ENCODE results near the gene EN2. TPM values are rescaled to one million over a fixed set of nuclear protein-coding genes. Genes with fewer than 3 reads are reported as not detected.

The EN2 gene
- total RNA-seq, result not detected

- POLR2A ChIA-PET, result no interaction called here
- Mint-ChIP-seq H3K36me3 (peaks cover 2% of the 10 kb centered on the region), H3K9me3 (no peaks in the 10 kb centered on the region), H3K27me3 (peaks cover 79% of the 10 kb centered on the region), H3K27ac (peak within 1 kb of the TSS; percentile 63), H3K4me3 (peak within 1 kb of the TSS; percentile 51), H3K4me1 (peaks cover 13% of the 10 kb centered on the region)
- ATAC-seq (ENCODE audit: low read depth), result no peak
- no peak for DNase-seq
Measured at GRCh38 chr7:155458111-155458877, at the start of gene EN2. TSS of gene EN2 (plus strand) at chr7:155458129. CDS start at chr7:155458378, 249 bp downstream.

DNA sequence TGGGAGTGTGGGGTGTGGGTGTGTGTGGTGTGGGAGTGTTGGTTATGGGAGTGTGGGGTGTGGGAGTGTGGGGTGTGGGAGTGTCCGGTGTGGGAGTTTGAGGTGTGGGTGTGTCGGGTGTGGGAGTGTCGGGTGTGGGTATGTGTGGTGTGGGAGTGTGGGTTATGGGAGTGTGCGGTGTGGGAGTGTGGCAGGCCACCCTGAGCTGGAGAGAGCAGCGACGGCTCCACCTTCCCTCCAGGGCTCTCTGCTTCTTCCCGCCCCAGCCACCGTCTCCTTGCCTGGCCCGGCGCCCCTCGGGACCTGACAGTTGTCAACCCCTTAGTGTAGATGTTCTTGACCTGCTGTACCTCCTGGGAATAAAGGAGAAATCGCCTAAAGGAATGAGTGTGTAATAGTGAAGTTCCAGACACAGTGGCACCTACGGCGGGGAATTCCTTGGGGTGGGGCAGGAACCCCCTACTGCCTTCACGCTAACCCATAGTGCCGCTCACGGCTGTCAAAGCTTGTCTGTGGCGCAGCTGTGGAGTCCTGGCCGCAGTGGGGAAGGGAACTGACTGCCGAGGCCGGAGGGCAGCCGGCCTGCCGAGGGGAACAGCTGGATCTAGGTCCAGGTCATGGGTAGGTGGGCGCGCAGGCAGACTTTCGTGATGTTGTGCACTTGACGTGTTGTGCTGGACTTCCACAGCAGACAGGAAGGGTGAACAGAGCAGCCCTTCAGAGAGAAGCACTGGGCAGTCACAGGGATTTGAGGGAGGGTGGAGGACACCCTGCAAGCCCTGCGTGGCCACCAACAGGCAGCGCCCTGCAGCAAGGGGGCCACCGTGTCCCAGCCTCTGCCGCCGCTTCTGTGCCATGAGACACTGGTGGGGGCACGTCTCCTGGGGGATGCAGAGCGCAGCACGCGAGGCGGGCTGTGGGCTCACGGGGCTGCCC, 49.0 kb upstream of the EN2 start:
- POLR2A ChIA-PET, result no interaction called here
- Mint-ChIP-seq H3K27ac (no peak overlapping the region), H3K27me3 (peaks cover 21% of the 10 kb centered on the region), H3K4me1 (peaks cover 10% of the 10 kb centered on the region), H3K36me3 (no peaks in the 10 kb centered on the region), H3K9me3 (no peaks in the 10 kb centered on the region), H3K4me3 (no peak overlapping the region)
- DNase-seq, result no peak
- no peak for ATAC-seq (ENCODE audit: low read depth)

DNA sequence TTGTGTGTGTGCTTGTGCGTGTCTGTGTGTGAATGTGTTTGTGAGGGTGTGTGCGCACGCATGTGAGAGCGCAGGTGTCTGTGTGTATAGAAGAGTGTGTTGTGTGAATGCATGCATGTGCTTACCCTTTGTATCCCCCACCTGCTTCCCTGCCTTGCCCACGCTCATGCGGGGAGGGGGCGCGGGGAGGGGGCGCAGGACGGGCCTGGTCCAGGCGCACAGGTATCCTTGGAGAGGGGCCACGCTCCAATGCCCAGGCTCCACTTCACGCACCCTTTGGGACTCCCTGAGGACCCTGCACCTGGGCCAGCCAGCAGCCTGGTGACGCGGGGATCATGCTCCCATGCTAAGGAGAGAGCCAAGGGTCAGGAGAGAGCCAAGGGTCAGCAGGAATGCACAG, 47.9 kb upstream of the EN2 start:
- no peaks in the 10 kb centered on the region for H3K9me3 Mint-ChIP-seq
- ATAC-seq (ENCODE audit: low read depth), result no peak
- H3K4me3 Mint-ChIP-seq, result no peak overlapping the region
- peaks cover 19% of the 10 kb centered on the region for H3K27me3 Mint-ChIP-seq
- POLR2A ChIA-PET, result no interaction called here
- H3K4me1 Mint-ChIP-seq, result peaks cover 10% of the 10 kb centered on the region
- no peak overlapping the region for H3K27ac Mint-ChIP-seq
- no peak for DNase-seq
- H3K36me3 Mint-ChIP-seq, result no peaks in the 10 kb centered on the region

DNA sequence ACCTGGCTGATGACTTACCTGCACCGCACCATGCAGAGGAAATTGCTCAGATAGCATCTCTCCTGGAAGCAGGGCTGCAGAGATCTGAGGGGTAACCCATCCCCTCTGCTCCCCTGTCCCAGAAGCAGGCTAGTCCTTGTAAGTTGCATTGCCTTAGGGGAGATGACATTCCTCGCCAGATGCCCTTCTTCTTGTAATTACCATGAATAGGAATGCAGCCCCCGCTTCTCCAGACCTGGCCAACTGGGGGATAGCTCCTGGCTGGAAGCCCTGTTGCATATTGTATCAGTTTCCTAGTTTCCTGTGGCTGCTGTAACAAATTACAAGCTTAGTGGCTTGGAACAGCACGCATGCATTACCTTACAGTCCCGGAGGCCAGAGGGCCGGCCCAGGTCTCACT, 47.5 kb upstream of the EN2 start:
- Mint-ChIP-seq H3K4me1 (peaks cover 10% of the 10 kb centered on the region), H3K9me3 (no peaks in the 10 kb centered on the region), H3K36me3 (no peaks in the 10 kb centered on the region), H3K27me3 (peaks cover 19% of the 10 kb centered on the region), H3K27ac (no peak overlapping the region), H3K4me3 (no peak overlapping the region)
- POLR2A ChIA-PET, result no interaction called here
- DNase-seq (no peak), ATAC-seq (ENCODE audit: low read depth) (no peak)

DNA sequence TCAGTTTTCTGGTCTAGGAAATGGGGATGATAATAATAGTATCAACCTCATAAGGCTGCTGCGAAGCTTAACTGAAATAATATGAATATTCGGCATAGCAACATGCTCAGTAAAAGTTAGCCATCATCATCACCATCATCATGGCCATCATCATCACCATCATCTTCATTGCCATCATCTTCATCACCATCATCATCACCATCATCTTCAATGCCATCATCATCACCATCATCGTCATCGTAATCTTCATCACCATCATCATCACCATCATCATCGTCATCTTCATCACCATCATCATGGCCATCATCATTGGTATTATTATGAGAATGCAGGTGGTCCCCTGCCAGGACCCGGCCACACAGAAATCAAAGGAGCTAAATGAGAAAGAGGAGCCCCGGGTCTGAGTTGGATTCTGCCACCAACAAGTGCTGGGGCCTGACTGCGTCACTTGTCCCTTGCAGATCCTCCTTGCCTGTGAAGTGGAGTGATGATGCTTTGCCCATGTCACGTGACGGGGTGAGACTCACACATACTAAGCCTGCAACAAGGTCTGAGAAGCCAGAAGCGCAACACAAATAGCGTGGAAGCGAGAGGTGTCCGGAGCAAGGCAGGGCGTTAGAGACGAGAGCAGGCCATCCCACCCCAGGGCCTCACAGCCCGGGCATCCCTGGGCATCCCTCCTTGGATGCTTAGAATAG, 46.1 kb upstream of the EN2 start:
- no peak overlapping the region for H3K27ac Mint-ChIP-seq
- DNase-seq (no peak), ATAC-seq (ENCODE audit: low read depth) (no peak)
- H3K4me3 Mint-ChIP-seq, result no peak overlapping the region
- H3K9me3 Mint-ChIP-seq, result no peaks in the 10 kb centered on the region
- POLR2A ChIA-PET, result no interaction called here
- peaks cover 8% of the 10 kb centered on the region for H3K27me3 Mint-ChIP-seq
- H3K4me1 Mint-ChIP-seq, result peaks cover 2% of the 10 kb centered on the region
- no peaks in the 10 kb centered on the region for H3K36me3 Mint-ChIP-seq

DNA sequence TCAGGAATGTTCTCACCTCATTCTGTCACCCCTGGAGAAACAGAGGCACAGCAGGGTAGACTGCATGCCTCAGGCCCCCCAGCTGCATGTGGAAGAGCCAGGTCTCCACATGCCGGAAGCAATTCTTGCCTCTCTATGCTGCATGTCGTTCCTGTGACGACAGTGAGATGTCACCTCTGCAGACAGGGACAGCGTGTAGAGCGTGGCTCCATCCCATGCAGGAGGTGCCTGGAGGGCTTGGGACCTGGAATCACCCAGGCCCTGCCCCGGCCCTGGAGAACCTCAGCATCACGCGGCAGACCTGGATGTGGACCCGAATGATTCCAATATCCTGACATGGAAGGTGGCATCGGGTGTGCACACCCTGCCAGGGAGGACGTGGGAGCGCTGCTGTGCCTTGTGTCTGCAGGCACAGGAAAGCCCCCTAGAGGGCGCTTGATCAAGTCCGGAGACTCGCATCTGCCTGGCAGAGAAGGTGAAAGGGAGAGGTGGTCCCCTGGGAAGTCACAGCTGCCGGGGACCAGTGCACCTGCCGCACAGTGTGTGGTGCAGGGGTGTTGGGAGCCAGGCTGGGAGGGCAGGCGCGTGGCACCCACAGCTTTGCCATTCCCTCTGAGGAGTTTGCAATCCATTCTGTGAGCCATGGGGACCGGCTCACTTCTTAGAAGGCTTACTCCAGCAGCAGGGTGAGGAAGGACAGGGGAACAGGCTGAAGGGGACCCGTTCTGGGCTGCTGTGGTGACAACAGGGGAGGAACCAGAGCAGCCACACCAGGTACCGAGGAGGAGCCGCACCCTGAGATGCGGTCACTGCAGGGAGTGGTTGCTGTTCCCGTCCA, 45.3 kb upstream of the EN2 start:
- Mint-ChIP-seq H3K36me3 (no peaks in the 10 kb centered on the region), H3K27ac (no peak overlapping the region), H3K4me3 (no peak overlapping the region), H3K27me3 (peaks cover 8% of the 10 kb centered on the region), H3K9me3 (no peaks in the 10 kb centered on the region), H3K4me1 (peaks cover 2% of the 10 kb centered on the region)
- POLR2A ChIA-PET, result no interaction called here
- ATAC-seq (ENCODE audit: low read depth), result peak; percentile 65
- DNase-seq, result peak; percentile 62

- no peak for ATAC-seq (ENCODE audit: low read depth)
- Mint-ChIP-seq H3K9me3 (no peaks in the 10 kb centered on the region), H3K4me3 (no peak overlapping the region), H3K27me3 (peaks cover 4% of the 10 kb centered on the region), H3K27ac (no peak overlapping the region), H3K4me1 (peaks cover under 1% of the 10 kb centered on the region), H3K36me3 (no peaks in the 10 kb centered on the region)
- DNase-seq, result no peak
- POLR2A ChIA-PET, result no interaction called here
Measured at GRCh38 chr7:155414547-155415492, 43.1 kb upstream of the EN2 start.

DNA sequence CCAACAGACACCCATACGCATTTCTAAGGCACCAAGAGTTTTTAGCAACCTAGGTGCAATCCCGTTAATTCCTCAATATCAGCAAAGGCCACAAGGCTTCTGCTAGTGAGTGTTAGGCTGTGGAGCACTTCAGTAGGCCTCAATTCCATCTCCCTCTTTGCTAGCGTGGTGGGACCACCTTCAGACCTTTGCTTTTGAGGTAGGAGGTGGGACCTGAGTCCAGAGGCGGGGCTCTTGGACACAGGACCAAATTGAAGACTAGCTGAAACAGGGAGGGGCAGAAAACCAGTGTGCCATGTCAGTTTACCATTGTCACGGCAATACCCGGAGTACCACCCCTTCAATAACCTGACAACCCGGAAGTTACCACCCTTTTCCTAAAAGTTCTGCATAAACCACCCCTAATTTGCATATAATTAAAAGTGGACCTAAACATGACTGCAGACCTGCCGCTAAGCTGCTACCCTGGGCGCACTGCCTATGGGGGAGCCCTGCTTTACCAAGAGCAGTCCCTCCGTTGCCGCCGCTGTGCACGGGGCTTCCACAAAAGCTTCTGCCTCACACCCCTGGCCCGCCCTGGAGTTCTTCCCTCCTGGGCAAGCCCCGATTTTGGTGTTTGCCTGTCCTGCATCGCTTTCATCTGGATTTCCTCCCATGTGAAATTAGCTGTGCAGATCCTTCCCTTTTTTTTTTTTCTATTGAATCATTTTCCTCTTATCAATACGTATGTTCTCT, 41.1 kb upstream of the EN2 start:
- H3K4me1 Mint-ChIP-seq, result no peaks in the 10 kb centered on the region
- H3K27me3 Mint-ChIP-seq, result peaks cover 6% of the 10 kb centered on the region
- no peak for ATAC-seq (ENCODE audit: low read depth)
- no peak overlapping the region for H3K27ac Mint-ChIP-seq
- POLR2A ChIA-PET, result no interaction called here
- no peaks in the 10 kb centered on the region for H3K9me3 Mint-ChIP-seq
- H3K4me3 Mint-ChIP-seq, result no peak overlapping the region
- no peak for DNase-seq
- H3K36me3 Mint-ChIP-seq, result no peaks in the 10 kb centered on the region

- Mint-ChIP-seq H3K4me3 (no peak overlapping the region), H3K27me3 (peaks cover 6% of the 10 kb centered on the region), H3K27ac (no peak overlapping the region), H3K36me3 (no peaks in the 10 kb centered on the region), H3K9me3 (no peaks in the 10 kb centered on the region), H3K4me1 (no peaks in the 10 kb centered on the region)
- ATAC-seq (ENCODE audit: low read depth) (no peak), DNase-seq (no peak)
- POLR2A ChIA-PET, result no interaction called here
Measured at GRCh38 chr7:155418304-155418703, 39.6 kb upstream of the EN2 start.

DNA sequence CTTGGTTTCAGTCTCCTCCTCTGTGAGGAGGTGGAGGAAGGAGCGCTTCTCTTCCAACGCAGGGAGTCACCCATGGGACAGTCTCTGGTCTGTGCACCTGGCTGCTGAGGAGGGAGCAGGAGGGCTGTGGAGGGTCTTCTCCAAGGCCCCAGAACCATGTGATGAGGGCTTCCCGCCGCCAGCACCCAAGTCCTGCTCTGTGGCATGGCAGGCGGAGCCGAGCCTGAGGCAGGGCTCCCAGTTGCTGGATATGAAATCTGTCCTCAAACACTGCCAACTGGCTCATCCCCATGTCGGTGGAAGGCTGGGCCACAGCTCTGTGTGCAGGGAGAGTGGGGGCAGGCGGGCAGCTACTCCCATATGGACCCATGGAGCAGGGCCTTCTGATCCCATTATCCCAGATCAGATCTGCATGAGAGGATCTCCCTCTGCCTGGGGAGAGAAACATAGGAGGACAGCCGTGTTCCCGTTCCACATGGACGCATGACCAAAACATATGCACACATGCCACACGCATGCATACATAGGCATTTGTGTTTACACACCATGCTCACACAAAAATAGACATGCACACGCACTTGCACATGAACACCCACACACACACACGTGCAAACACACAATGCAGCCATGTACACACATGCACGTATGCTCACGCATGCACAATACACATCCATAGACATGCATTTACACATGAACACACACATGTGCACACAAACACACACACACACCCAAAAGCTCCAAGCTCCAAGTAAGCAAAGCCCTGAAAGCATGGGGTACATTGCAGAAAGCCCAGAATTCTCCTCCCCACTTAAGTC, 38.8 kb upstream of the EN2 start:
- ATAC-seq (ENCODE audit: low read depth), result no peak
- no peaks in the 10 kb centered on the region for H3K36me3 Mint-ChIP-seq
- no peaks in the 10 kb centered on the region for H3K4me1 Mint-ChIP-seq
- H3K27me3 Mint-ChIP-seq, result peaks cover 6% of the 10 kb centered on the region
- H3K4me3 Mint-ChIP-seq, result no peak overlapping the region
- H3K27ac Mint-ChIP-seq, result no peak overlapping the region
- no peak for DNase-seq
- H3K9me3 Mint-ChIP-seq, result no peaks in the 10 kb centered on the region
- POLR2A ChIA-PET, result no interaction called here

DNA sequence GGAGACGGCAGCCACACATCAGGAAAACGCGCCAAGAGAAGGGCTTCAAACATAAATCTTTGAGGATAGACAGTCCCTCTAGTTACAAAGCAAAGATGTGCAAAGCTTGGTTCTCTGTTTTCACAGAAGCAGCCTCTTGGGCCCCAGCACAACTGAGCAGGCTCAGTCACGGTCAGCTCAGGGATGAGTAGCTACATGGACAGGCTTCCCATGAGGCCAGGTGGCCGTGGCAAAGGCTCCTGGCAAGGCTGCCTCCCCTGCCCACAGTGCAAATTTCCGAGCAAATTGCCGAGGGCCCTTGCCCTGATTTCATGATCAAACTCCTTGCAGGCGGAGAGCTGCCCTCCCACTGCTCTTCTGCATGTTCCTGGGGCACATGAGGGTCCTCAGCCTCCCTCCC, 37.8 kb upstream of the EN2 start:
- no peak overlapping the region for H3K4me3 Mint-ChIP-seq
- ATAC-seq (ENCODE audit: low read depth) (no peak), DNase-seq (no peak)
- no peaks in the 10 kb centered on the region for H3K36me3 Mint-ChIP-seq
- no peaks in the 10 kb centered on the region for H3K4me1 Mint-ChIP-seq
- peaks cover 8% of the 10 kb centered on the region for H3K27me3 Mint-ChIP-seq
- no peaks in the 10 kb centered on the region for H3K9me3 Mint-ChIP-seq
- POLR2A ChIA-PET, result no interaction called here
- no peak overlapping the region for H3K27ac Mint-ChIP-seq
